Stimulated activated CD8-positive, alpha-beta memory T cell treated with anti-CD3 and anti-CD28 coated beads, Interleukin-12 subunit alpha, Interleukin-12 subunit beta, amount 100 ng/mL, for 1 hour (primary cell): ENCODE measurements around the gene AP2S1.
"Not testable (repeated sequence)": the region's sequence is repeated elsewhere in the genome, so short reads cannot be mapped to it uniquely, and the experiment has no call there.

ENCODE experiments used
- DNase-seq: peaks from one replicate; pipeline ENCODE4 v3.0.0-alpha.2; 2020; ENCODE audit warnings: low read depth

The AP2S1 gene

DNA sequence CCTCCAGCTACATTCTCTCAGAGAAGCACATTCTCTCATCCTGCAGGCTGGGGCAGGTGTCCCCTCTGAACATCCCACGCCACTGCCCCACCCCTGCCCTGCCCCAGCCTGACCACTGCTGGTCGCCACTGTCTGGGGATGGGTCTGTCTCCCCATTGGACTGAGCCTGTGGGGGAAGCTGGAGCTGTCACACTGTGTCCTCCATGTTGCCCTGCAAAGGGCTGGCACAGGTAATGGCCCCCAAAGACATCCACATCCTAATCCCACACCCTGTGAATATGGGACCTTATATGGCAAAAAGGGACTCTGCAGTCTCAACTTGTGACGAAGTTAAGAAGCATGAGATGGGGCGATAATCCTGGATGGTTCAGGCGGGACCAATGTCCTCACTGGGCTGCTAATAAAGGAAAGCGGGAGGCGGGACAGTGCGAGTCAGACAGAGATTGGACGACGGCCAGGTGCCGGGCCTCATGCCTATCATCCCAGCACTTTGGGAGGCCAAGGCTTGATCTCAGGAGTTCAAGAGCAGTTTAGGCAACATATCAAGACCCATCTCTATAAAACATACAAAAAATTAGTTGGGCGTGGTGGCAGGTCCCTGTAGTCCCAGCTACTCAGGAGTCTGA lies 9.1 kb downstream of the AP2S1 start:
- no peak for DNase-seq

GRCh38 chr19:46840498-46840942 lies 10.1 kb downstream of the AP2S1 start:
- no peak for DNase-seq

- DNase-seq: no peak
Observed at GRCh38 chr19:46839752-46840497, 10.7 kb downstream of the AP2S1 start.

DNA sequence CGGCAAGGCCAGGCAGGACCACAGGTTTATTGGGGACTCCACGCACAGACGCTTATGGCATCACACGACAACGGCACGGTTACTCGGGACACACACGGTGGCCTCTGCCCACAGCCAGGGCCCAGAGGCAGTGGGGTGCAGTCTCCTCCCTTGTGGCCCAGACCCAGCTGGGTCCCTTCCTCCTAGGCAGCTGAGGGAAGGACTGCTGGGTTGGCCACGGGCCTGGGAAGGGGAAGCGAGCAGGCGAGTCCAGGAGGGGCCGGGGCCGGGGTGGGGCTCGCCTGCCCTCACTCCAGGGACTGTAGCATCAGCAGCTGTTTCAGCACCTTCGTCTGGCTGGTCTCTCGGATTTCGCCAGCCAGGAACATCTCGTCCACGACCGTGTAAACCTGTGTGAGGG lies 12.5 kb downstream of the AP2S1 start:
- DNase-seq: no peak

DNA sequence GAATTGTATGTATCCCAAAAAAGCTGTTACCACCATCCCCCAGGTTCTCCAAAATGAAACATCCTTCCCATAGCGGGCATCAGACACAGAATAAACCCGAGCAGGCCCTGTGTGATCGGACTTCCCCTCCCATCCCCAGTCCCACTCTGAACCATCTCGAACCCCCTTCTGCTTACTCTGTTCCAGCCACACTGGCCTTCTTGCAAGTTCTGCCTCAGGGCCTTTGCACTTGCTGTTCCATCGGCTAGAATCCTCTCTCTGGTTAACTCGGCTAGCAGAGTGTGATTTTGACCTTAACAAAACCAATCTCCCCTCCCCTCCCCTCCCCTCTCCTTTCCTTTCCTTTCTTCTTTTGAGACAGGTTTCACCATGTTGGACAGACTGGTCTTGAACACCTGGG lies 15.7 kb downstream of the AP2S1 start:
- DNase-seq: no peak

DNA sequence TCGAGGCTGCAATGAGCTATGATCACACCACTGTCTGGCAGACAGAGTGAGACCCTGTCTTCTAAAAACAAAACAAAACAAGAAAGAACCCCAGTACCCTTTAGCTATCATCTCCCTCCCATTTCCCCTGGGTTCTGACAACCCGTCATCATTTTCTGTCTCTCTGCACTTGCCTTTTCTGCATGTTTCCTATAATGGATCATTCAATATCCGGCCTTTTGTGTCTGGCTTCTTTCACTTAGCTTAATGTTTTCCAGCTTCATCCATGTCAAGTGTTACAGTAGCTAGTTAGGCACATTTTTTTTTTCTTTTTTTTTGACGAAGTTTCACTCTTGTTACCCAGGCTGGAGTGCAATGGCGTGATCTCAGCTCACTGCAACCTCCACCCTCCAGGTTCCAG lies 16.5 kb downstream of the AP2S1 start:
- DNase-seq: no peak

- DNase-seq: no peak
Observed at GRCh38 chr19:46830864-46831263, 19.8 kb downstream of the AP2S1 start.

DNA sequence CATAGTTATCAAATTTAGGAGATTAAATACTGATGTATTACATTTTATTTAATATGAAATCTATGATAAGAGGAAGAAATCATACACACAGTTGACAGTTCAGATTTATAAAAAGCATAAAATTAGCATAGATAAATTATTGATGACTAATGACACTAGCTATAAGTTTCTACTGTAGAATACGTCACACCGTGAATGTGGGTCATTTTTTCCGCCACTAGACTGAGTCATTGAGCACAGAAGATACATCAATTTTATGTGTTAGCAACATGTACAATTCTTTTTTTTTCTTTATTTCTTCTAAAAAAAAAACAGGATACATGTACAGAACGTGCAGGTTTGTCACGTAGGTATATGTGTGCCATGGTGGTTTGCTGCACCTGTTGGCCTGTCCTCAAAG lies 22.2 kb downstream of the AP2S1 start:
- DNase-seq: no peak

DNA sequence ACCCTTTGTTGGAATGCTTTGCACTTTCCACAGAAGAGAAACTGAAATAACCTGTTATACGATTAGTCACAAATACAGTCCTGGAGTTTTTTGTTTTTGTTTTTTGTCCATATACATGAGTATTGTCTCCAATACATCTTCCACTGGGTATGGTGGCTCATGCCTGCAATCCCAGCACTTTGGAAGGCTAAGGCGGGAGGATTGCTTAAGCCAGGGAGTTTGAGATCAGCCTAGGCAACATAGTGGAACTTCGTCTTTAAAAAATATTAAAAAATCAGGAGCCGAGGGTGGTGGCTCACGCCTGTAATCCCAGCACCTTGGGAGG lies 25.0 kb downstream of the AP2S1 start:
- no peak for DNase-seq

DNA sequence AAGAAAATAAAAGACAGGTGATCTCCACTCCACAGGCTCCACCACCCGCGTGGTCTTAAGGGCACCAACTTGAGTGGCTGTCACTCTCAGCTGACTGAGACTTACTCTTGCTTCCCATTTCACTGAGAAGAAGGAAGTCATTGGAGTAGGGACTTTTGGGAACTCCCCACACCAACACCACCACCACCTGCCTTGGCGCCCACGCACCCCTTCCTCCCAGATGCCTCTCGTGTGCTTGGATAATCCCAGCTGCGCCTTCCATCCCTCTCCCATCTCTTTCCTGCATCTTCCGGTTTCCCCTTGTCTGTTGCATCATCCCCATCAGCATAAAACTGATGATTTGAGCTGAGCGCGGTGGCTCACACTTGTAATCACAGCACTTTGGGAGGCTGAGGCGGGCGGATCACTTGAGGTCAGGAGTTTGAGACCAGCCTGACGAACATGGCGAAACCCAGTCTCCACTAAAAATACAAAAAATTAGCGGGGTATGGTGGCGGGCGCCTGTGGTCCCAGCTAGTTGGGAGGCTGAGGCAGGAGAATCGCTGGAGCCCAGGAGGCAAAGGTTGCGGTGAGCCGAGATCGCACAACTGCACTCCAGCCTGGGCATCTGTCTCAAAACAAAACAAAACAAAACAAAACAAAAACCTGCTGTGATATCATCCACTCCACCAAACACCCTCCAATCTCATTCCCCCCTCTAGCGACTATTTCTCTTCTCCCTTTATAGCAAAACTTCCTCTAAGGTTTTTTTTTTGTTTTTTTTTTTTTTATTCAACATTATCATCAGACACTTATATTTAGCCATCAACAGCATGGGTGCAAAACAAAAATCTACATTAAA lies 25.5 kb downstream of the AP2S1 start:
- DNase-seq: no peak

DNA sequence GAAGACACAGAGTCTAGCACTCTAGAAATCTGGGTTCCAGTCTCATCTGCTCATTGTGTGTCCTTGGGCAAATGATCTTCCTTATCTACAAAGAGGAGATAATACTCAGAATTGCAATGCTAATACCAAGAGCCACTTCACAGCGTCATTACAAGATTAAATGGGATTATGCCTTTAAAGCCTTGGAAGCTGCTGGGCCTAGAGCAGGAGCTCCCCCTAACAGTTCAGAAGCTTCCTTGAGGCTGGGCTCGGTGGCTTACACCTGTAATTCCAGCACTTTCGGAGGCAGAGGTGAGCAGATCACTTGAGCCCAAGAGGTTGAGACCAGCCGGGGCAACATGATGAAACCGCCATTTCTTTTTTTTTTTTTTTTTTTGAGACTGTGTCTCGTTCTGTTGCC lies 27.6 kb downstream of the AP2S1 start:
- DNase-seq: no peak

DNA sequence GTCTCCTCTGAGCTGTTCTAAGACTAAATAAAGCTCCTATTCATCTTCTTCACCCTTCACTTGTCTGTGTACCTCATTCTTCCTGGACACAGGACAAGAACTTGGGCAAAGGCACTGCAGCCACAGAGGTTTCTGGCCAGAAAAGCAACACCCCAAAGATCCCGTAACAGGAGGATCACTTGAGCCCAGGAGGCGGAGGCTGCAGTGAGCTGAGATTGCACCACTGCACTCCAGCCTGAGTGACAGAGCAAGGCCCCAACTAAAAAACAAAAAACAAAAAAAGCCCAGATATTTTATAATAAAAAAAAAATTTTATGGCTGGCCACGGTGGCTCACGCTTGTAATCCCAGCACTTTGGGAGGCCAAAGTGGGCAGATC lies 28.2 kb downstream of the AP2S1 start:
- DNase-seq: not testable (repeated sequence)

DNA sequence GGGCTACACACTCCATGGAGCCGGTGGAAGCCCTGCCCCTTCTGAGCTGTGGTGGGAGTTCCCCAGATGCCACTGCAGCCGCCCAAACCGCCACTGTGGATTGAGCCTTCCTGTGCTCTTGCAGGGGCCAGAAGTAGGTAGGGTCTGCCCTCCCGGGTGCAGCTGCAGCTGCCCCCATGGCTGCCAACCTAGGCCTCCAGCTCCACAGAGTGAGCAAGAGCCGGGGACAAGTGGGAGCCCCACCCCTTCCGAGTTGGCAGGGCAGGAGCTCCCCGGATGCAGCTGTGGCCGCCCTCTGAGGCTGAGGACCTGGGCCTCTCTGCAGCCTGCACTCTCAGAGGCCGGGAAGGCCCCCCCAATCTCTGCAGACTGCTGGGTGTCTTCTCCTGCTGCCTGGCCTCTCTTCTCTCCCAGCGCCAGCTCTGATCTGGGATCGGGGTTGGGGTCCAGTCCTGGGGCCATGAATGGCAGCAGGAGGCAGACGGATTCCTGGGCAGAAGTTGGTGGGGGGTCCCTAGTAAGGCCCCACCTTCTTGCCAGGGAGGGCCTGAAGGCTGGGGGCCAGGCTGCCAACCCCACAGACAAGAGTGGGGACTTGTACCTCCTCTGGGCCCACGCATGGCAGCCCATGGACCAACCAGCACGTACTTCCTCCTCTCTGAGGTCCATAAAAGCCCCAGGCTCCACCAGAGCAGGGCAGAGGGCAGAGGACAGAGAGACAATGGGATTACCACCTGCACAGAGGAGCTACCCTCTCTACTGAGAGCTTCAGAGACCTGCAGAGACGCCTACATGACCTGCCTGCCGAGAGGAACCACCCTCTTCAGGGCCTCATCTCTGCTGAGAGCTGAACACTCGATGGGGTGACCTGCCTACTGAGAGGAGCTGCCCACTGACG lies 28.9 kb downstream of the AP2S1 start:
- DNase-seq: peak; percentile 36

DNA sequence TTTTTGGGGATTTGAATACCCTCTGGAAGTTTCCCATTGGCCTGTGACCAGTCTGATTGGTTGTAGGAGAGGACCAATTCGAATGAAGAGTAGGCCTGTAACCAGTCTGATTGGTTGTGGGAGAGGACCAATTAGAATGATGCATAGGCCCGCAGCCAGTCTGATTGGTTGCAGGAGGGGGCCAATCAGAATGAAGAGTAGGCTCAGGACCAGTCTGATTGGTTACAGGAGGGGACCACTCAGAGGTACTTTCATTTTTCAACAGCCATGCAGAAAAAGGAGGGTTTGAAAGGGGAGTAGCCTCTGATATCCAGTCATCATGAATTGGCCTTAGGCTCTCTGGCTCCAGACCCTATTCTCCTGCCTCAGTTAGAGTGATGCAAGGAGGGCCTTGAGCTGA lies 31.8 kb downstream of the AP2S1 start:
- DNase-seq: no peak

- DNase-seq: no peak
Observed at GRCh38 chr19:46815833-46816627, 34.6 kb downstream of the AP2S1 start.

- no peak for DNase-seq
Observed at GRCh38 chr19:46813839-46814358, 36.7 kb downstream of the AP2S1 start.

- DNase-seq: no peak
Observed at GRCh38 chr19:46812977-46813838, 37.4 kb downstream of the AP2S1 start.

DNA sequence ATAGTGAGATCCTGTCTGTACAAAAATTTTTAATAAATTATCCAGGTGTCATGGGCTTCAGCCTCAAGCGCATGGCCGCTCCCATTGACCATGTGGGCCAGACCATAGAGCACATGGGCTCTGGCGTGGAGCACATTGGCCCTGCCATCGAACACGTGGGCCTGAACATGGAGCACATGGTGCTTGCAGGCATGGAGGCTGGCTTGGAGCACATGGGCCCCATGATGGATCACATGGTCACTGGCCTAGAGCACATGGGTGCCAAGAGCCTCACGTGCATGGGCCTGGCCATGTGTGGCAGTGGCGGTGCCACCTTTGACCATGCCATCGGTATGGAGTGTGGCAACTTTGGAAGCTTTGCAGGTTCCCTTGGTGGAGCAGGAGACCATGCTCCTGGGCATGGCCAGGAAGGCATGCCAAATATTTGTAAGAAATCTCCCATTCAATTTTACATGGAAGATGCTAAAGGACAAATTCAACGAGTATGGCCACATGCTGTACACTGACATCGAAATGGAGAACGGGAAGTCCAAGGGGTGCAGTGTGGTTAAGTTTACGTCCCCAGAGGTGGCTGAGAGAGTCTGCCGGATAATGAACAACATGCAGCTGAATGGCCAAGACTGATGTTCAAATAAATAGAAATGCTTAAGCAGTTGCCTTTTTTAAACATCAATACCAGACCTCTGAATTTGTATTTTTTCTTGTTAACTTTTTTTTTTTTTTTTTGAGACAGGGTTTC lies 40.9 kb downstream of the AP2S1 start:
- DNase-seq: no peak

DNA sequence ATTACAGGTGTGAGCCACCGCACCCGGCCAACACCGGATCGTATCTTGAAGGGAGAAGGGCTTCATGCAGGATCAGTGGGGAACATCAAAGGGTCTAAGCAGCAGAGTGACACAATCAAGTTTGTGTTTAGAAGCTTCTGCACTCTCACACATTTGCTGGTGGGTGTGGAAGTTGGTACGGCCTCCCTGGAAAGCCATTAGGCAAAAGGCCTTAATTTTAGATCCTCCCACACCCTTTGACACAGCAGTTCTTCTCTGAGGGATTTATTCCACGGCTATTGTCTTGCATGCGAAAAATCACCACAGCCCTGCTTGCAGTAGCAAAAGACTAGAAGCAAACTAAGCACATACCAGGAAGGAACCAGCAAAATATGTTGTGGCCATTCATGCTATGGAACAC lies 44.0 kb downstream of the AP2S1 start:
- no peak for DNase-seq
